Chondrocyte (in vitro differentiated cells): Measurements from ENCODE around the gene GOLGA2. TPM values are rescaled to one million over a fixed set of nuclear protein-coding genes. Genes with fewer than 3 reads are reported as not detected.

Source experiments
- DNase-seq: peaks from one replicate; pipeline ENCODE4 v3.0.0; 2021; ENCODE audit warnings: mixed read lengths, low spot score
- H3K27ac Mint-ChIP-seq: one replicate; pipeline ENCODE4 v1.8.0; 2021; ENCODE audit warnings: mild to moderate bottlenecking, moderate library complexity, mixed read lengths; ENCODE audit not compliant: unreplicated experiment
- H3K27me3 Mint-ChIP-seq: 2 replicates; pipeline ENCODE4 v1.8.0; 2021; ENCODE audit warnings: low read depth, mixed read lengths
- H3K36me3 Mint-ChIP-seq: 2 replicates; pipeline ENCODE4 v1.8.0; 2021; ENCODE audit warnings: low read depth, mixed read lengths
- H3K4me1 Mint-ChIP-seq: 2 replicates; pipeline ENCODE4 v1.8.0; 2021; ENCODE audit warnings: low read depth, mild to moderate bottlenecking, mixed read lengths
- H3K4me3 Mint-ChIP-seq: one replicate; pipeline ENCODE4 v1.8.0; 2021; ENCODE audit warnings: mild to moderate bottlenecking, moderate library complexity, mixed read lengths; ENCODE audit not compliant: unreplicated experiment
- H3K9me3 Mint-ChIP-seq: 2 replicates; pipeline ENCODE4 v1.8.0; 2021; ENCODE audit warnings: low read depth, mixed read lengths
- CTCF ChIP-seq: fragments of 200-600 bp; sonication (generic); IDR thresholded peaks from 2 replicates; pipeline ENCODE4 v1.5.0; 2021; ENCODE audit warnings: antibody characterized with exemption, mild to moderate bottlenecking, moderate library complexity
- total RNA-seq: library from RNA; stranded (reverse); gene quantifications from 3 replicates; pipeline ENCODE4 v1.2.1, GENCODE V29; 2021

GOLGA2 gene
- total RNA-seq, 1 donor from 2014 or later, result 210 TPM

GRCh38 chr9:128214571-128215490 lies 61.0 kb downstream of the GOLGA2 start:
- H3K4me1 Mint-ChIP-seq, result peaks cover 78% of the 10 kb centered on the region

GRCh38 chr9:128213746-128214497 lies 61.9 kb downstream of the GOLGA2 start:
- Mint-ChIP-seq H3K27ac (peak overlapping the region; percentile 97), H3K36me3 (peaks cover 7% of the 10 kb centered on the region)
- TF ChIP-seq CTCF, result no peak

More at GRCh38 chr9:128214571-128215490, 61.0 kb downstream of the GOLGA2 start:
- Mint-ChIP-seq H3K4me3 (no peak overlapping the region), H3K27ac (peak overlapping the region; percentile 97), H3K27me3 (no peaks in the 10 kb centered on the region), H3K9me3 (no peaks in the 10 kb centered on the region), H3K36me3 (peaks cover 12% of the 10 kb centered on the region)
- DNase-seq, result no peak
- TF ChIP-seq CTCF, result no peak

GRCh38 chr9:128211981-128212281 lies 63.9 kb downstream of the GOLGA2 start:
- Mint-ChIP-seq H3K4me1 (peaks cover 81% of the 10 kb centered on the region), H3K9me3 (no peaks in the 10 kb centered on the region), H3K36me3 (no peaks in the 10 kb centered on the region), H3K4me3 (no peak overlapping the region), H3K27me3 (no peaks in the 10 kb centered on the region), H3K27ac (peak overlapping the region; percentile 88)
- no peak for TF ChIP-seq CTCF
- DNase-seq, result no peak

More at GRCh38 chr9:128213746-128214497, 61.9 kb downstream of the GOLGA2 start:
- Mint-ChIP-seq H3K4me1 (peaks cover 87% of the 10 kb centered on the region), H3K4me3 (no peak overlapping the region), H3K9me3 (no peaks in the 10 kb centered on the region), H3K27me3 (no peaks in the 10 kb centered on the region)
- no peak for DNase-seq

- DNase-seq, result no peak
- peaks cover 81% of the 10 kb centered on the region for H3K4me1 Mint-ChIP-seq
- no peaks in the 10 kb centered on the region for H3K9me3 Mint-ChIP-seq
- no peak for TF ChIP-seq CTCF
- H3K36me3 Mint-ChIP-seq, result no peaks in the 10 kb centered on the region
- H3K27ac Mint-ChIP-seq, result peak overlapping the region; percentile 88
- no peaks in the 10 kb centered on the region for H3K27me3 Mint-ChIP-seq
- H3K4me3 Mint-ChIP-seq, result peak overlapping the region; percentile 31
Measured at GRCh38 chr9:128211186-128211980, 64.4 kb downstream of the GOLGA2 start.
